ENCODE data around the gene STIP1. TPM values are rescaled to one million over a fixed set of nuclear protein-coding genes. Genes with fewer than 3 reads are reported as not detected.

Gene STIP1
- total RNA-seq, 1 donor from 2014 or later, result 252 TPM

DNA sequence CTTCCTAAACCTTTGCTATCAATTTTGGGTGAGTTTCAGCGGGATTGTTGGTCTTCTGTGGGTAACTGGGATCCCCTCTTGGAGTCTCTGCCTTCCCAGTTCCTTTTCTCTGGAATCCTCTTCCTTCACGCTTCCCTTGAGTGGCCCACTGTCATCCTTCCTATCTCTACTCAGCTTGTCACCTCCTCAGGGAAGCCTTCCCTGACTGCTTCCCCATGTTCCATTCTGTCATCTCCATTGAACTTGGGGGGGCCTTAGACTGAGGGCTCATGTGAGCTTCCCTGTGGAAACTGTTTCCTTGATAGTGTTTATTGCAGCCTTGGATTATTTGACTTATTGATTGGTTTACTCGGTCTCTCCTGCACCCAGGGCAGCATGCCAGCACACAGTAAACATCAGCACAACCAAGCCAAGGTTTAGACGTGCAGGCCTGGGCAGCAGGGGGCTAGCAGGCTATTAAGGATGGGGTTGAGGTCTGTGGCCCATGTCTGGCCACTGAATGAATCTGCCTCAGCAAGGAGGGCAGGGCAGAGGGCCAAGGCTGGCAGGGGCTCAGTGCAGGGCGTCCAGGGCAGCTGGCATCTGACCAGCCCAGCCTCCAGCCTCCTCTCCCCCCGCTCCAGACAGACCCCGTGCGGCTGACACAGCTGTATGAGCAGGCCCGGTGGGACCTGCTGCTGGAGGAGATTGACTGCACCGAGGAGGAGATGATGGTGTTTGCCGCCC lies 32.8 kb downstream of the STIP1 start:
- Histone ChIP-seq H3K36me3 (no peaks in the 10 kb centered on the region), H3K9me3 (ENCODE audit: low read depth) (no peaks in the 10 kb centered on the region), H3K9ac (no peak overlapping the region), H3K27ac (no peak overlapping the region), H2AFZ (replicated peaks) (no peak overlapping the region), H4K20me1 (ENCODE audit: low read depth) (no peaks in the 10 kb centered on the region), H3K4me1 (no peaks in the 10 kb centered on the region), H3K79me2 (ENCODE audit: low read depth) (no peaks in the 10 kb centered on the region), H3K27me3 (no peaks in the 10 kb centered on the region), H3F3A (ENCODE audit: low read depth) (no peaks in the 10 kb centered on the region), H3K4me2 (no peak overlapping the region), H3K4me3 (no peak overlapping the region)
- Mint-ChIP-seq H3K27me3 (ENCODE audit: insufficient read depth, low read depth) (no peaks in the 10 kb centered on the region), H3K4me1 (peaks cover 3% of the 10 kb centered on the region), H3K36me3 (peaks cover 6% of the 10 kb centered on the region), H3K9me3 (no peaks in the 10 kb centered on the region), H3K4me3 (no peak overlapping the region), H3K27ac (no peak overlapping the region)
- peak; percentile 1 for DNase-seq (ENCODE audit: low spot score)
- TF ChIP-seq, protein P1, sequence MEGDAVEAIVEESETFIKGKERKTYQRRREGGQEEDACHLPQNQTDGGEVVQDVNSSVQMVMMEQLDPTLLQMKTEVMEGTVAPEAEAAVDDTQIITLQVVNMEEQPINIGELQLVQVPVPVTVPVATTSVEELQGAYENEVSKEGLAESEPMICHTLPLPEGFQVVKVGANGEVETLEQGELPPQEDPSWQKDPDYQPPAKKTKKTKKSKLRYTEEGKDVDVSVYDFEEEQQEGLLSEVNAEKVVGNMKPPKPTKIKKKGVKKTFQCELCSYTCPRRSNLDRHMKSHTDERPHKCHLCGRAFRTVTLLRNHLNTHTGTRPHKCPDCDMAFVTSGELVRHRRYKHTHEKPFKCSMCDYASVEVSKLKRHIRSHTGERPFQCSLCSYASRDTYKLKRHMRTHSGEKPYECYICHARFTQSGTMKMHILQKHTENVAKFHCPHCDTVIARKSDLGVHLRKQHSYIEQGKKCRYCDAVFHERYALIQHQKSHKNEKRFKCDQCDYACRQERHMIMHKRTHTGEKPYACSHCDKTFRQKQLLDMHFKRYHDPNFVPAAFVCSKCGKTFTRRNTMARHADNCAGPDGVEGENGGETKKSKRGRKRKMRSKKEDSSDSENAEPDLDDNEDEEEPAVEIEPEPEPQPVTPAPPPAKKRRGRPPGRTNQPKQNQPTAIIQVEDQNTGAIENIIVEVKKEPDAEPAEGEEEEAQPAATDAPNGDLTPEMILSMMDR (IDR thresholded peaks at IDR 0.05), result no peak
- TF ChIP-seq EZH2 (IDR thresholded peaks at IDR 0.05) (no peak), EZH2phosphoT487 (IDR thresholded peaks at IDR 0.05) (no peak)

DNA sequence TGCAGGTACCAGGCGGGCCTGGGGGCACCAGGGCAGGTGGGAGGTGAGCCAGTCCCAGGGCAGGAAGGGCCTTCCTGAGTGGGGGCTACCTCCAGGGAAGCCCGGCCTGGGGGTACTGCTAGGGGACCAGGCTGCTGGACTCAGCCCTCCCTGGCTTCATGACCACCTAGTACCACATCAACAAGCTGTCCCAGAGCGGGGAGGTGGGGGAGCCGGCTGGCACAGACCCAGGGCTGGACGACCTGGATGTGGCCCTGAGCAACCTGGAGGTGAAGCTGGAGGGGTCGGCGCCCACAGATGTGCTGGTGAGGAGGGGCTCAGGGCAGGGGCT lies 33.3 kb downstream of the STIP1 start:
- no peak overlapping the region for H3K27ac ChIP-seq
- no peak overlapping the region for H3K4me3 Mint-ChIP-seq
- no peaks in the 10 kb centered on the region for H3K4me1 ChIP-seq
- H3K27ac Mint-ChIP-seq, result no peak overlapping the region
- H3F3A ChIP-seq (ENCODE audit: low read depth), result no peaks in the 10 kb centered on the region
- H3K4me1 Mint-ChIP-seq, result peaks cover 3% of the 10 kb centered on the region
- H3K79me2 ChIP-seq (ENCODE audit: low read depth), result no peaks in the 10 kb centered on the region
- H3K27me3 Mint-ChIP-seq (ENCODE audit: insufficient read depth, low read depth), result no peaks in the 10 kb centered on the region
- no peak for DNase-seq (ENCODE audit: low spot score)
- no peak overlapping the region for H3K4me2 ChIP-seq
- H3K36me3 ChIP-seq, result no peaks in the 10 kb centered on the region
- H4K20me1 ChIP-seq (ENCODE audit: low read depth), result no peaks in the 10 kb centered on the region
- H3K27me3 ChIP-seq, result no peaks in the 10 kb centered on the region
- H2AFZ ChIP-seq (replicated peaks), result no peak overlapping the region
- no peak overlapping the region for H3K9ac ChIP-seq
- no peak overlapping the region for H3K4me3 ChIP-seq
- TF ChIP-seq EZH2phosphoT487 (IDR thresholded peaks at IDR 0.05), result no peak
- TF ChIP-seq, protein P1 (IDR thresholded peaks at IDR 0.05), result no peak
- no peak for TF ChIP-seq EZH2 (IDR thresholded peaks at IDR 0.05)
- H3K9me3 ChIP-seq (ENCODE audit: low read depth), result no peaks in the 10 kb centered on the region
- H3K36me3 Mint-ChIP-seq, result peaks cover 5% of the 10 kb centered on the region
- H3K9me3 Mint-ChIP-seq, result no peaks in the 10 kb centered on the region

DNA sequence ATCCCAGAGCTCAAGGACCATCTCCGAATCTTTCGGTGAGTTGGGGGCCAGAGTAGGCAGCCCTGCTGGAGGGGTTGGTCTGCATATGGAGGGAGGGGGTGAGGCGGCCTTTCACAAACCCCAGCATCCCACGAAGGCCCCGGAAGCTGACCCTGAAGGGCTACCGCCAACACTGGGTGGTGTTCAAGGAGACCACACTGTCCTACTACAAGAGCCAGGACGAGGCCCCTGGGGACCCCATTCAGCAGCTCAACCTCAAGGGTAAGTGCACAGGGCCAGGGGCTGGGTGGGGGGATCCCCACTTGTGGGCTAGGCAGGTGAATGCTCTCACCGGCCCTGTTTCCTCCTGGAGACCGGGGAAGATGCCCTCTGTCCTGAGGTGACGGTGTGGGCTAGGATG lies 33.8 kb downstream of the STIP1 start:
- Mint-ChIP-seq H3K27ac (no peak overlapping the region), H3K36me3 (peaks cover 5% of the 10 kb centered on the region), H3K4me1 (peaks cover 3% of the 10 kb centered on the region), H3K9me3 (no peaks in the 10 kb centered on the region), H3K27me3 (ENCODE audit: insufficient read depth, low read depth) (no peaks in the 10 kb centered on the region), H3K4me3 (no peak overlapping the region)
- no peak overlapping the region for H3K4me2 ChIP-seq
- no peak overlapping the region for H3K4me3 ChIP-seq
- peaks cover under 1% of the 10 kb centered on the region for H3F3A ChIP-seq (ENCODE audit: low read depth)
- no peaks in the 10 kb centered on the region for H3K9me3 ChIP-seq (ENCODE audit: low read depth)
- H3K36me3 ChIP-seq, result no peaks in the 10 kb centered on the region
- no peak overlapping the region for H3K9ac ChIP-seq
- TF ChIP-seq, protein P1 (IDR thresholded peaks at IDR 0.05), result no peak
- no peak for TF ChIP-seq EZH2phosphoT487 (IDR thresholded peaks at IDR 0.05)
- TF ChIP-seq EZH2 (IDR thresholded peaks at IDR 0.05), result no peak
- H2AFZ ChIP-seq (replicated peaks), result no peak overlapping the region
- H4K20me1 ChIP-seq (ENCODE audit: low read depth), result no peaks in the 10 kb centered on the region
- DNase-seq (ENCODE audit: low spot score), result peak; percentile 1
- H3K79me2 ChIP-seq (ENCODE audit: low read depth), result no peaks in the 10 kb centered on the region
- H3K27ac ChIP-seq, result no peak overlapping the region
- no peaks in the 10 kb centered on the region for H3K4me1 ChIP-seq
- no peaks in the 10 kb centered on the region for H3K27me3 ChIP-seq
